ENCODE data around the gene NEURL2. TPM values are rescaled to one million over a fixed set of nuclear protein-coding genes. Genes with fewer than 3 reads are reported as not detected.

Gene NEURL2
- total RNA-seq, 1 donor from 2014 or later: 6.4 TPM

DNA sequence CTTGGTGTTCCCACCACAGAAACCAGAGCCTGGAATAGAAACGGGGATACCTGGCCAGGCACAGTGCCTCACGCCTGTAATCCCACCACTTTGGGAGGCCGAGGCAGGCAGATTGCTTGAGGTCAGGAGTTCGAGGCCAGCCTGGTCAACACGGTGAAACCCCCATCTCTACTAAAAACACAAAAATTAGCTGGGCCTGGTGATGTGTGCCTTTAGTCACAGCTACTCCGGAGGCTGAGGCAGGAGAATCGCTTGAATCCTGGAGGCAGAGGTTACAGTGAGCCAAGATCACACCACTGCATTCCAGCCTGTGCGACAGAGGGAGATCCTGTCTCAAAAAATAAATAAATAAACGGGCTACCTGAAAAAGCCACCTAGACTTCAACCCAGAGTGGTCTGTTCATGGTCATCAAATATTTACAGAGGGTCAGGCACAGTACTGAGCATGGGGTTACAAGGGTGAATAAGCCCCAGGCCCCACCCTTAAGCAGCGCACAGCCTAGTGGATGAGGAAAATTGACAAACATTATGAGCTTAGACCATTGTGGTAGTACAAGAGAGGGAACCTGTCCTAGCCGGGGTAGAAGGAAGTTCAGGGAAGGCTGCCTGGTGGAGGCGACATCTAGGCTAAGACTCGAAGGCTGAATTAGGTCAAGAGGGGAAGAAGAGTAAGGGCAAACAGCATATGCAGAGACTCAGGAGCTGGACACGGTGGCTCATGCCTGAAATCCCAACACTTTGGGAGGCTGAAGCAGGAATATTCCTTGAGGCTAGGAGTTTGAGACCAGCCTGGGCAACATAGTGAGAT lies 36.3 kb upstream of the NEURL2 start:
- no peak overlapping the region for H3K4me3 Mint-ChIP-seq
- peak overlapping the region; percentile 27 for H3K27ac Mint-ChIP-seq
- peaks cover 11% of the 10 kb centered on the region for H3K4me1 Mint-ChIP-seq (ENCODE audit: unreplicated experiment)
- TF ChIP-seq, protein P1, sequence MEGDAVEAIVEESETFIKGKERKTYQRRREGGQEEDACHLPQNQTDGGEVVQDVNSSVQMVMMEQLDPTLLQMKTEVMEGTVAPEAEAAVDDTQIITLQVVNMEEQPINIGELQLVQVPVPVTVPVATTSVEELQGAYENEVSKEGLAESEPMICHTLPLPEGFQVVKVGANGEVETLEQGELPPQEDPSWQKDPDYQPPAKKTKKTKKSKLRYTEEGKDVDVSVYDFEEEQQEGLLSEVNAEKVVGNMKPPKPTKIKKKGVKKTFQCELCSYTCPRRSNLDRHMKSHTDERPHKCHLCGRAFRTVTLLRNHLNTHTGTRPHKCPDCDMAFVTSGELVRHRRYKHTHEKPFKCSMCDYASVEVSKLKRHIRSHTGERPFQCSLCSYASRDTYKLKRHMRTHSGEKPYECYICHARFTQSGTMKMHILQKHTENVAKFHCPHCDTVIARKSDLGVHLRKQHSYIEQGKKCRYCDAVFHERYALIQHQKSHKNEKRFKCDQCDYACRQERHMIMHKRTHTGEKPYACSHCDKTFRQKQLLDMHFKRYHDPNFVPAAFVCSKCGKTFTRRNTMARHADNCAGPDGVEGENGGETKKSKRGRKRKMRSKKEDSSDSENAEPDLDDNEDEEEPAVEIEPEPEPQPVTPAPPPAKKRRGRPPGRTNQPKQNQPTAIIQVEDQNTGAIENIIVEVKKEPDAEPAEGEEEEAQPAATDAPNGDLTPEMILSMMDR (conservative IDR thresholded peaks at IDR 0.05): no peak
- no peaks in the 10 kb centered on the region for H3K36me3 Mint-ChIP-seq
- no peak for DNase-seq (ENCODE audit: extremely low spot score, unreplicated experiment)
- H3K9me3 Mint-ChIP-seq: no peaks in the 10 kb centered on the region
- no peaks in the 10 kb centered on the region for H3K27me3 Mint-ChIP-seq

- no peaks in the 10 kb centered on the region for H3K36me3 Mint-ChIP-seq
- H3K9me3 Mint-ChIP-seq: no peaks in the 10 kb centered on the region
- no peak overlapping the region for H3K27ac Mint-ChIP-seq
- H3K4me3 Mint-ChIP-seq: no peak overlapping the region
- no peak for DNase-seq (ENCODE audit: extremely low spot score, unreplicated experiment)
- peaks cover 13% of the 10 kb centered on the region for H3K4me1 Mint-ChIP-seq (ENCODE audit: unreplicated experiment)
- peaks cover 2% of the 10 kb centered on the region for H3K27me3 Mint-ChIP-seq
- TF ChIP-seq, protein P1 (conservative IDR thresholded peaks at IDR 0.05): no peak
Measured at GRCh38 chr20:45926731-45927070, 35.7 kb upstream of the NEURL2 start.

DNA sequence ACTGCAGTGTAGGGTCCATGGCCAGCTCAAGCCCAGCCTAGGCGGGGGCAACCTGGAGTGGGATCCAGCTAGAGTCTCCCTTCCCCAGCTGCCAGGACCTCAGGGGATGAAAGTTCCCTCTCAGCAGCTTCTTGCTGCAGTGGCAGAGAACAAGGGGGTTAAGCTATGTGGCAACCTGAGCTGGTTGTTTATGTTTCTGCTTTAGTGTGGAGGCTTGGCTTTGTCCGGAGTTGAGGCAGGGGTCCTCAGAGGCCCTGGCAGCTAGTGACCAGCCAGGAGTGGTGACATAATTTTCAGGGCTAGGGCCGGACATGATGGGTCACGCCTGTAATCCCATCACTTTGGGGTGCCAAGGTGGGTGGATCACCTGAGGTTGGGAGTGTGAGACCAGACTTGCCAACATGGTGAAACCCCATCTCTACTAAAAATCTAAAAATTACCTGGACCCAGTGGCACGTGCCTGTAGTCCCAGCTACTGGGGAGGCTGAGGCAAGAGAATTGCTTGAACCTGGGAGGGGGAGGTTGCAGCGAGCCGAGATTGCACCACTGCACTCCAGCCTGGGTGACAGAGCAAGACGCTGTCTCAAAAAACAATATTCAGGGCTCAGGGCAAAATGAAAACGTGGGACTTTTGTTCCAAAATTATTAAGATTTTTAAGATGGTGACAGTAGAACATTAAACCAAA lies 35.0 kb upstream of the NEURL2 start:
- Mint-ChIP-seq H3K27me3 (peaks cover 6% of the 10 kb centered on the region), H3K27ac (no peak overlapping the region), H3K4me3 (no peak overlapping the region), H3K4me1 (ENCODE audit: unreplicated experiment) (peaks cover 16% of the 10 kb centered on the region), H3K9me3 (no peaks in the 10 kb centered on the region), H3K36me3 (no peaks in the 10 kb centered on the region)
- TF ChIP-seq, protein P1 (conservative IDR thresholded peaks at IDR 0.05): no peak
- DNase-seq (ENCODE audit: extremely low spot score, unreplicated experiment): no peak

GRCh38 chr20:45924391-45925261 lies 33.6 kb upstream of the NEURL2 start:
- Mint-ChIP-seq H3K36me3 (no peaks in the 10 kb centered on the region), H3K27ac (peak overlapping the region; percentile 62), H3K9me3 (no peaks in the 10 kb centered on the region), H3K4me1 (ENCODE audit: unreplicated experiment) (peaks cover 22% of the 10 kb centered on the region), H3K27me3 (peaks cover 10% of the 10 kb centered on the region), H3K4me3 (peak overlapping the region; percentile 13)
- no peak for DNase-seq (ENCODE audit: extremely low spot score, unreplicated experiment)
- TF ChIP-seq, protein P1 (conservative IDR thresholded peaks at IDR 0.05): no peak

- Mint-ChIP-seq H3K4me1 (ENCODE audit: unreplicated experiment) (peaks cover 22% of the 10 kb centered on the region), H3K27me3 (peaks cover 13% of the 10 kb centered on the region), H3K4me3 (no peak overlapping the region), H3K36me3 (no peaks in the 10 kb centered on the region), H3K9me3 (no peaks in the 10 kb centered on the region), H3K27ac (no peak overlapping the region)
- no peak for DNase-seq (ENCODE audit: extremely low spot score, unreplicated experiment)
- TF ChIP-seq, protein P1 (conservative IDR thresholded peaks at IDR 0.05): no peak
Measured at GRCh38 chr20:45921337-45922189, 30.6 kb upstream of the NEURL2 start.
